ENCODE results near the gene KRT3.

Gene KRT3

GRCh38 chr12:52813203-52813819 is 17.4 kb upstream of the KRT3 start:
- no peak for DNase-seq

GRCh38 chr12:52812749-52813148 is 16.8 kb upstream of the KRT3 start:
- no peak for DNase-seq

GRCh38 chr12:52812073-52812400 is 16.1 kb upstream of the KRT3 start:
- no peak for DNase-seq

- no peak for DNase-seq
Measured at GRCh38 chr12:52811191-52812072, 15.5 kb upstream of the KRT3 start.

GRCh38 chr12:52810554-52810953 is 14.6 kb upstream of the KRT3 start:
- no peak for DNase-seq

GRCh38 chr12:52809166-52809565 is 13.2 kb upstream of the KRT3 start:
- no peak for DNase-seq

GRCh38 chr12:52808573-52809160 is 12.8 kb upstream of the KRT3 start:
- no peak for DNase-seq

GRCh38 chr12:52807544-52808470 is 11.9 kb upstream of the KRT3 start:
- no peak for DNase-seq

GRCh38 chr12:52806821-52807543 is 11.1 kb upstream of the KRT3 start:
- DNase-seq: no peak

- no peak for DNase-seq
Measured at GRCh38 chr12:52806169-52806811, 10.4 kb upstream of the KRT3 start.

GRCh38 chr12:52805739-52806138 is 9.8 kb upstream of the KRT3 start:
- DNase-seq: no peak

GRCh38 chr12:52805000-52805399 is 9.1 kb upstream of the KRT3 start:
- DNase-seq: no peak

GRCh38 chr12:52802442-52802841 is 6.5 kb upstream of the KRT3 start:
- no peak for DNase-seq

- no peak for DNase-seq
Measured at GRCh38 chr12:52801773-52802172, 5.9 kb upstream of the KRT3 start.

- no peak for DNase-seq
Measured at GRCh38 chr12:52800259-52800917, 4.5 kb upstream of the KRT3 start.

GRCh38 chr12:52799505-52800211 is 3.7 kb upstream of the KRT3 start:
- DNase-seq: no peak

GRCh38 chr12:52798671-52799504 is 3.0 kb upstream of the KRT3 start:
- DNase-seq: no peak

- no peak for DNase-seq
Measured at GRCh38 chr12:52798003-52798670, 2.2 kb upstream of the KRT3 start.

- no peak for DNase-seq
Measured at GRCh38 chr12:52797529-52797894, 1.6 kb upstream of the KRT3 start.
